Fibroblast of skin of right biceps (primary cell): ENCODE data around the gene HERPUD2.
A peak's percentile ranks its signal among the peaks of the same experiment; 100 is the strongest.

ENCODE experiments used
- DNase-seq: peaks from one replicate; pipeline ENCODE4 v3.0.0-alpha.2; 2013

The HERPUD2 gene

GRCh38 chr7:35694784-35695472, at the start of gene HERPUD2:
TSS of gene HERPUD2 (minus strand) at chr7:35695135. CDS start at chr7:35694330, 805 bp downstream.
- peak; percentile 90 for DNase-seq

GRCh38 chr7:35738889-35739288, 44.0 kb upstream of the HERPUD2 start:
- DNase-seq, result no peak

DNA sequence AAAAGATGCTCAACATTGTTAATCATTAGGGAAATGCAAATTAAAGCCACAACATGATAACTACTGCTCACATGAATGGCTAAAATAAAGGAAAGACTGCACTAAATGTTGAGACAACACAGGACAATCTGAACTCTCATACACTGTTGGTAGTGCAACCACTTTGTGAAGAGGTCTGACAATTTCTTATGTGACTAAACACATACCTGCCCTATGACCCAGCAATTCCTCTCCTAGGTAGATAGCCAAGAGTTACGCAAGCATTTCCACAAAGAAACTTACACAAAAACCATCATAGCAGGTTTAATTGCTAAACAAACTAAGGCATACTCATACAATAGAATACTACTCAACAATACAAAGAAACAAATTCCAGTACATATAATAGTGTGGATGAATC, 41.8 kb upstream of the HERPUD2 start:
- no peak for DNase-seq

DNA sequence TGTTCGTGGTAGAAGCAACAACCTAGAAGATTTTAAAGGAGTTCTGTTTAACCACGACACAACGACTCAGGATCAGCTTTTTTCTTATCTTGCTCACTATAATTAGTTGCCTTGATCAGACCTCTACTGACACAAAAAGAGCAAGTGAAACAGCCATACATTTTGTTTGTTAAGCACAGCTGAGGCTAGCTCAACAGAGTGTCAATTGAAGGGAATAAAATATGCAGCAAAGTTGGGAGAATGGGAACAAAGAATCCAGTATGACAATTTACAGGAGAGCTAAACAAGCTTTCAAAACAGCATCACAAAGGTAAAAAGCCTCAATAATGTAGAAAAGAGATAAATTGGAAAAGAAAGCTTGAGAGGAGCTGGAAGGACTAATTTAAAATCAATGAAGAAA, 40.5 kb upstream of the HERPUD2 start:
- DNase-seq, result no peak

GRCh38 chr7:35734001-35734483, 39.1 kb upstream of the HERPUD2 start:
- no peak for DNase-seq

DNA sequence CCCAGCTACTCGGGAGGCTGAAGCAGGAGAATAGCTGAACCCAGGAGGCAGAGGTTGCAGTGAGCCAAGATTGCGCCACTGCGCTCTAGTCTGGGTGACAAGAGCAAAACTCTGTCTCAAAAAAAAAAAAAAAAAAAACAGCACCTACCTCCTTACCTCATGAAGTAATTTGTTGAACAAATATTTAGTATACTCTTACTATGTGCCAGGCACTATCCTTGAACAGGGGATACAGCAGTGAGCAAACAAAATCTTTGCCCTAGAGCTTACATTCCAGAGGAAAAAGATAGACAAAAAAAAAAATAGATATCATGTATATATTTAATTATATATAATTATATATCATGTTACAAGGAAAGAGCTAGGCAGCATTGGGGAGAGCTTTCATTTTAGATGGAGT, 36.4 kb upstream of the HERPUD2 start:
- no peak for DNase-seq

DNA sequence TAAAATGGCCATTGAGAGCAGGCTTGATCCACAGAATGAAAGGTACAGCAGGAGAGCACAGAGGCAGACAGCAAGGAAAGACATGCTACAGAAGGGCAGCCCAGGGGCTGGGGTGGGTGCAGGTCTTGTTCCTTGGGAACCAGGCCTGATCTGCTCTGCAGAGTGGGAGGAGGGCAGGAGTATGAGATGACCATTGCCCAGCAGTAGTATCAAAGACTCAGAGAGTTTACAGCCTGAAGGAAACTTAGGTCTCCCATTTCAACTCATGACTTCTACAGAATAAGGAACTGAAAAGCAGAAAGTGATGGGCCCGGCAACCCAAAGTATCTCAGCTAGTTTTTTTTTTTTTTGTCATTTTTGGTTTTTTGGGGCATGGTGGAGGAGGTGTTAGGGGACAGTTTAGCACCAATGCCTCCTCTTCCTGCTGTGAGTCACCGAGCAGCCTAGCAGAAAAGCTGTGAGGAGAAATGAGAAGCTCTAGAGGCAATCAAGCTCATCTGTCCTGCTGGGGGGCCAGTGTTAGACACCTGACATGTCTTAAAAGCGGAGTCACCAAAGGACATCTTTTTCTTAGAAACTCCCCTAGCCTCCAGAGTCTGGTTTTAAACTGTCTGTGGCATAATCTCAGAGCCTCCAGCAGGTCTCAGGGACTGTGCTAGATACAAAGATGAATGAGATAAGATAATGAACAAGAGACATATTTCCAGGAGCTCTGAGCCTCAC, 34.3 kb upstream of the HERPUD2 start:
- no peak for DNase-seq

DNA sequence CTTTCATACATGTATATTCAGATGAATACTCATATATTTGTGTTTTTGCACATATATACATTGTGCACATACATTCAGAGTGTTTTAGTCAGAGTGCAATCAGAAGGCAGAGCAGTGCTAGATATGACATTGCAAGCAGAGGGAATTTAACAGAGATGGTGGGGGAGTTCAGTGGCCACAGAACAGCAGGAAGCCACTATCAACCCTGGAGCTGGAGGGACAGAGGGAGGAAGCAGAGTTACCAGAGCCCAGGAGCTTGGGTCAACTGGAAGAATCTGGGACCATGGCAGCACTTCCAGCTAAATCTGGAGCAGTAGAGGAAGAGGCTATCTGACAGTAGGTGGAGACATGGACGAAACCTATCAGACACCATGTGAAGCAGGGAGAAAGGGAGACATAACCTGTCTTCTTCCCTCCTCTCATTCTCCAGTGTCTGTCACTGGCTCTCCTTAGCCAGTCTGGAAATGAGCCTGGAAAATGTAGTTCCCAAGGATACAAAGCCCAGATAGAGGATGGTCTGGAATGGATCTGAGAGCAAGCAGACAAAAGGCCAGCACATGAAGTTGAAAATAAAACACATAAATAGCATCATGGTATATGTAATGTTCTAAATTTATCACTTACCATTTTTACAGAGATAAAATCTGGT, 33.6 kb upstream of the HERPUD2 start:
- no peak for DNase-seq

DNA sequence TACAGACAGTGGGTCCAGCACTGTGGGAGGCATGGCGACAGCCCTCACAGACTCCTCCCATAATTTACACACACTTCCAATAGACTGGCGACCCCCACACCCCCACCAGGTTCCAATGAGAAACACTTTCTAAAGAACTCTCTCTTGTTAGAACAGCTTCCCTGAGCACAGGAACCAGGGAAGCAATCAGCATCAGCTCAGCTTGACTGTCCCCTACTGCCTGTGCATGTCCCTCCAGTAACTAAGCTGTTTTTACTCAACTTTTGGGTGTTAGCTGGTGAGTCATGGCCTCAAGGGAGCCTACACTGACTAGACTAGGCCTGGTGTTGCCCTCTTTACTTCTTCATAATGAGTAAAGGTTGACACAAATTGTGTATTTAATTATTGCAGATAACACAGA, 32.6 kb upstream of the HERPUD2 start:
- peak; percentile 44 for DNase-seq

GRCh38 chr7:35726654-35727053, 31.7 kb upstream of the HERPUD2 start:
- DNase-seq, result no peak

GRCh38 chr7:35725280-35725680, 30.3 kb upstream of the HERPUD2 start:
- no peak for DNase-seq

DNA sequence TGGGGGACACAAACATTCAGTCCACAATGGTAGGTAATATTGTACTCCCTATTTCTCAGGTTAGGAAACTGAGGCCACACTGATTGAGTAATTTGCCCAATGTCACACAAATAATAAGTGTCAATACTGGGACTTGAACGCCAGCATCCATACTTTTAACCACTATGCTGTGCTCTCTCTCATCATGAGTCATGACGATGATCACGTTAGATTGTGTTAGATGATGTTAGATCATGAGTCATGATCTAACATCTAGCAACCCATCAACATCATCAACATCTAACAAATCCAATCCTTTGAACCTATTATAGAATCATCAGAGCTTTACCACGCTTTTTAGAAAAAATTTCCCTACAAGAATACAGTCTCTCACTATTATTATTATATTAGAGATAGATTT, 28.1 kb upstream of the HERPUD2 start:
- DNase-seq, result peak; percentile 54

DNA sequence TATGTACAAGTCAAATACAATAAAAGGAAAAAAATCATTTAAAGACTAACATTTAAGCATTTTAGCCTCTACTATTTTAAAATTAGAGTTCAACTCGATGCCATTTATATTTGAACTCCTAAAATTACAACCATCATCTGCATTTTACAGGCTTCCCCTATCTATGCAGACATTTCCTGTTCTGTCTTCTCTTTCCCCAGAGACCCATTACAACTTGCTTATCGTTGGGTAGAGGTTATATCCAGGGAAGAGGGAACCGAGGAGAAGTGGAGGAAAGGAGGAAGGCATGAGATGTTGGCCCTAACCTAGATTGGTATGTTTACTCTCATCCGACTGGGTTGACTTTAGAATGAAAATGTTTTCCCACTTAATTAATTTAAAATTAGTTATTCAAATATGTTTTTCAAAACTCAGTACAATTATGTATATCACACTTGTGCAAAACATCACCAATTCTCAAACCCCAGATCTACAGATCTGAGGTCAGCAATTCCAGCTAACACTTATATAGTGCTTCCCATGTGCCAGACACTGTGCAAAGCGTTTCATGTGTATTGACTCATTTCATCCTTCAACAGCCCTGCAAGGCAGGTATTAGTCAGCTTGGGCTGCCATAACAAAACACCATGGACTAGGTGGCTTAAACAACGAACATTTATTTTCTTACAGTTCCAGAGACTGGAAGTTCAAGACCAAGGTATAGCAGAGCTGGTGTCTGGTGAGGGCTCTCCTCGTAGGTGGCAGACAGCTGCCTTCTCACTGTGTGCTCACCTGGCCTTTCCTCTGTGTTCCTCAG, 27.3 kb upstream of the HERPUD2 start:
- no peak for DNase-seq

- no peak for DNase-seq
Observed at GRCh38 chr7:35721288-35721687, 26.4 kb upstream of the HERPUD2 start.

- no peak for DNase-seq
Observed at GRCh38 chr7:35720849-35721248, 25.9 kb upstream of the HERPUD2 start.

DNA sequence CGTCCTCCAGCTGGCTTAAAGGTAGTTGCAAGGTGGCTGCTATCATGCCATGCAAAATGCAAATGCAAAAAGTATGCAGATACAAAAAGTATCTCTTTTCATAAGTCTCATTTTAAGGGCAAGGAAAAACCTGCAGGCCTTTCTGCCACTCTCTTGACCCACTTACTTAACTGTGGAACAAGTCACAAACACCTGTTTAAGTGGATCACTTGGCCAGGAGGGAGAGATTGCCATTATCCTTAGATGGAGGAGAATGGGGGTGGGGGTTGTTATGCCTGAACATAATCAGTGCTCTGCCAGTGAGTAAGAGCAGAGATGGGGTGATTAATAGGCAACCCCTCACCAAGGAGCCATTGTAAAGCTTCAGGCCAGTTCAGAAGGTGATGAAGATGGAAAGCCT, 25.1 kb upstream of the HERPUD2 start:
- DNase-seq, result no peak

GRCh38 chr7:35718047-35718446, 23.1 kb upstream of the HERPUD2 start:
- DNase-seq, result no peak

GRCh38 chr7:35717516-35717915, 22.6 kb upstream of the HERPUD2 start:
- DNase-seq, result no peak

DNA sequence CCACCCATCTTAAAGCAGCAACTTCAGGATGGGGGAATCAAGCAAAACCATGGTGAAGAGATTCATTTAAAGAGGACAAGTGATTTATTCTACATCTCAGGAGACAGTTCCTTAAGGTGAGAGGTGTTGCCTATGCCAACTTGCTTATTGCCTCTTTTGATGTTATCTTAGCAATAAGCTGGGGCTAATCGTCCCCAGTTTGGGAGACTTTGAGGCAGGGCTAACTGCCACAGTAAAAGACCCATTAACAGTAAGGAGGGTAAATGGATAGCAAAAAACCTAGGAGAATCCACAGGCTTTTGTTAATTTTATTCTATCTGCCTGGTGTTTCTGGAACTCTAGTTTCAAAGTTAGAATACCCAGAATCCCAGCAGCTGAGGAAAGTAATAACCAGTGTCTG, 22.1 kb upstream of the HERPUD2 start:
- no peak for DNase-seq

DNA sequence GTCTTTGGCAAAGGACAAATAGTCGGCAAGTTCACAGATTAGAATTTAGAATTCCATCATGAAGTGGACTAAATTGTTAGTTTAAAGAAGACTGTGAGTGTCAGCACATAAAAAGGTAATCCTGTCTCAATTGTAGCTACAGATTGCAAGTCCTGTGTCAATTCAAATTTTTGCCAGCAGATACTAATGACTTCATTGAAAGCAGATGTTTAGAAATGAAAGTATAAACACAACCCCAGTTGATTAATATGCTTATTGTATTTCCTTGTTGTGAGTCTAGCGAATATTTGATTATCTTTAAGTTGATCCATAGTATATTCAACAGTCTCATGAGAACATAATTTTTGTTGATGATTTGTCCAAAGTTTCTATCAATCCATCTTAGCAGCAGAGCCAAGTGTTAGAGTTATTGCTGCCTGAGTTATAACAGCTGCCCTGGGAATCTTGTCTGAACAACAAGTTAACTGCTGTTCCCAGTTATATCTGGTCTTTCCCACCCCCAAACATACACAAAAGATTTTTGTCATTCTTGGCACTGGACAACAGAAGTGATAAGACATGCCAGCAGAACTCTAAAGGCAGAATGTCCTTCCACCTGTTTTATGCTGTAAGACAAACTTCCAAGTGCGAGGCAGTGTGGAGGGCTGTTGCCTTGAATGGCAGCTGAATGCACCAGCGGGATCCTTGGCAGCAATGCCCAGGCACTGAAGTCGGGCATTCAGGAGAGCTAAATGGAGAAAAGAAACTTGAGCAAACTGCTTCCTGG, 21.3 kb upstream of the HERPUD2 start:
- no peak for DNase-seq

DNA sequence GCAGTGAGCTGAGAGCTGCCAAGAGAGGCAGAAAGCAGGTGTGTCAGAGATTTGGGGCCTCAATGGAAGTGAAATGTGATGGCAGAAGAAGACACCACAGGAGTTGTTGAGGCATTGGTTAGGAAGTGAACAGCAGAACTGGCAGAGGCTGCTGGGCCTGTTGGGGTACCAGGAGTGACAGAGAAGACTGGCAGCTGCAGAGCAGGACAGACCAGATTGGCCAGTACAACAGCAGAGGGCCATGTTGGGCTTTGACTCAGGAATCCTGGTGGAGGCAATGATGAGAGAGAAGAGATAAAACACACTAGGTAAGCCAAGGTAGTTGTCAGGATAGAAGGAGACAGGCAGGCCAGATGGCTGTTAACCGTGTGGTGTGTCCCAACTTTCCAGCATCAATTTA, 19.9 kb upstream of the HERPUD2 start:
- no peak for DNase-seq

- no peak for DNase-seq
Observed at GRCh38 chr7:35714407-35714806, 19.5 kb upstream of the HERPUD2 start.
